Gastrocnemius medialis (tissue), 4 donors: ENCODE measurements around the gene KCNA10. TPM values are rescaled to one million over a fixed set of nuclear protein-coding genes. Genes with fewer than 3 reads are reported as not detected.

Experiments used
- ATAC-seq, 2 donors: fragments of 150-250 bp; one replicate each; pipeline ENCODE4 v1.9.1; 2016
- DNase-seq, 2 donors: peaks; one replicate each; pipeline ENCODE4 v3.0.0-alpha.2; 2019
- H3K27ac ChIP-seq, 4 donors: fragments of 200-600 bp; sonication (generic); 1 replicate in 1 of 4; 2 replicates in 3 of 4; pipeline ENCODE4 v1.5.1; 2016 to 2018; ENCODE audit warnings: mild to moderate bottlenecking in 2 of 4, moderate library complexity in 1 of 4
- H3K27me3 ChIP-seq, 3 donors: fragments of 200-600 bp; sonication (generic) in 2 of 3; 1 replicate in 1 of 3; 2 replicates in 2 of 3; pipeline versions ENCODE4 v1.5.1 to v1.6.0; 2016 to 2019; ENCODE audit warnings: mild to moderate bottlenecking in 1 of 3, moderate library complexity in 1 of 3
- H3K36me3 ChIP-seq, 2 donors: fragments of 200-600 bp; sonication (generic) in 1 of 2; one replicate each; pipeline ENCODE4 v1.5.1; 2017 to 2018
- H3K4me1 ChIP-seq, 2 donors: fragments of 200-600 bp; sonication (generic) in 1 of 2; one replicate each; pipeline ENCODE4 v1.5.1; 2016 to 2017; ENCODE audit warnings: mild to moderate bottlenecking in 2 of 2
- H3K4me3 ChIP-seq, 4 donors: fragments of 200-600 bp; sonication (generic) in 3 of 4; 1 replicate in 1 of 4; 2 replicates in 3 of 4; pipeline ENCODE4 v1.5.1; 2016 to 2019; ENCODE audit warnings: mild to moderate bottlenecking in 2 of 4
- H3K9me3 ChIP-seq, 3 donors: fragments of 200-600 bp; sonication (generic) in 2 of 3; 1 replicate in 1 of 3; 2 replicates in 2 of 3; pipeline ENCODE4 v1.5.1; 2016 to 2019
- CTCF ChIP-seq, 5 experiments: fragments of 450-650 bp in 3 of 5; fragments of 200-600 bp in 2 of 5; sonication (generic) in 2 of 5; IDR thresholded peaks in 4 of 5; conservative IDR thresholded peaks in 1 of 5; 1 replicate in 4 of 5; 2 replicates in 1 of 5; pipeline ENCODE4 v1.5.1; 2016 to 2019; ENCODE audit warnings: antibody characterized with exemption in 5 of 5, mild to moderate bottlenecking in 3 of 5, moderate library complexity in 3 of 5
- POLR2A ChIP-seq, 2 donors: fragments of 450-650 bp; IDR thresholded peaks; one replicate each; pipeline ENCODE4 v1.6.1; 2017; ENCODE audit warnings: antibody characterized with exemption in 2 of 2, mild to moderate bottlenecking in 2 of 2, moderate library complexity in 2 of 2
- in situ Hi-C, 4 donors: fragments of 200-750 bp; cut with MboI; loops; one replicate each; pipeline versions ENCODE4 v1.15.0 to v1.8.0; 2017; ENCODE audit warnings: low sequenced_read_pairs in 4 of 4
- intact Hi-C: fragments of 100-400 bp; cut with DNase I; formaldehyde crosslinking; loops from one replicate; pipeline ENCODE4 v1.15.1; 2023; ENCODE audit warnings: low total_unique reads
- total RNA-seq, 4 donors: library from RNA; depleted of rRNA; stranded (reverse); fragments of >200 nt; gene quantifications; one replicate each; pipeline versions ENCODE4 v1.1.0 to v1.2.3, GENCODE V29; 2016

Gene KCNA10
- total RNA-seq, 4 donors from 2014 or later: not detected

- in situ Hi-C loops (no loop called here), intact Hi-C loops (no loop called here)
- DNase-seq (no peak), ATAC-seq (peak in 1 of 2 donors; percentile 42)
- Histone ChIP-seq H3K9me3 (no peaks in the 10 kb centered on the region), H3K27me3 (peaks cover 0 to 10% (median 0%) of the 10 kb centered on the region in 3 donors), H3K4me1 (peaks cover 0 to 8% of the 10 kb centered on the region in 2 donors), H3K36me3 (no peaks in the 10 kb centered on the region), H3K27ac (no peak overlapping the region), H3K4me3 (no peak overlapping the region)
- TF ChIP-seq POLR2A (IDR thresholded peaks at IDR 0.05) (no peak), CTCF (IDR thresholded peaks at IDR 0.05 in 4 of 5, conservative IDR thresholded peaks at IDR 0.05 in 1 of 5) (peak in 4 of 5 experiments; percentile 17 to 53 (median 42))
Measured at GRCh38 chr1:110524311-110525248, 5.6 kb upstream of the KCNA10 start.

- ATAC-seq (peak; percentile 73 to 80), DNase-seq (peak in 1 of 2 donors; percentile 30)
- in situ Hi-C loops (no loop called here), intact Hi-C loops (no loop called here)
- TF ChIP-seq POLR2A (IDR thresholded peaks at IDR 0.05): no peak
- TF ChIP-seq CTCF (IDR thresholded peaks at IDR 0.05 in 4 of 5, conservative IDR thresholded peaks at IDR 0.05 in 1 of 5): no peak
- Histone ChIP-seq H3K4me3 (no peak overlapping the region), H3K4me1 (peaks cover 0 to 8% of the 10 kb centered on the region in 2 donors), H3K27me3 (peaks cover 0 to 10% (median 0%) of the 10 kb centered on the region in 3 donors), H3K27ac (no peak overlapping the region), H3K36me3 (no peaks in the 10 kb centered on the region), H3K9me3 (no peaks in the 10 kb centered on the region)
Measured at GRCh38 chr1:110523011-110523410, 4.0 kb upstream of the KCNA10 start.

GRCh38 chr1:110522560-110522959, 3.6 kb upstream of the KCNA10 start:
- DNase-seq (no peak), ATAC-seq (no peak)
- Histone ChIP-seq H3K27me3 (peaks cover 0 to 10% (median 0%) of the 10 kb centered on the region in 3 donors), H3K4me1 (peaks cover 0 to 8% of the 10 kb centered on the region in 2 donors), H3K4me3 (no peak overlapping the region), H3K36me3 (no peaks in the 10 kb centered on the region), H3K9me3 (no peaks in the 10 kb centered on the region), H3K27ac (no peak overlapping the region)
- in situ Hi-C loops: no loop called here
- TF ChIP-seq CTCF (IDR thresholded peaks at IDR 0.05 in 4 of 5, conservative IDR thresholded peaks at IDR 0.05 in 1 of 5) (no peak), POLR2A (IDR thresholded peaks at IDR 0.05) (no peak)
- intact Hi-C loops: no loop called here

- no peak overlapping the region for H3K4me3 ChIP-seq
- DNase-seq: no peak
- intact Hi-C loops: no loop called here
- in situ Hi-C loops: no loop called here
- peaks cover 0 to 10% (median 0%) of the 10 kb centered on the region in 3 donors for H3K27me3 ChIP-seq
- H3K9me3 ChIP-seq: no peaks in the 10 kb centered on the region
- TF ChIP-seq CTCF (IDR thresholded peaks at IDR 0.05 in 4 of 5, conservative IDR thresholded peaks at IDR 0.05 in 1 of 5): no peak
- no peak for TF ChIP-seq POLR2A (IDR thresholded peaks at IDR 0.05)
- no peaks in the 10 kb centered on the region for H3K36me3 ChIP-seq
- ATAC-seq: no peak
- H3K4me1 ChIP-seq: peaks cover 0 to 8% of the 10 kb centered on the region in 2 donors
- H3K27ac ChIP-seq: no peak overlapping the region
Measured at GRCh38 chr1:110520827-110521226, 1.9 kb upstream of the KCNA10 start.
